ENCODE measurements around the gene DDHD1.

DDHD1 gene

DNA sequence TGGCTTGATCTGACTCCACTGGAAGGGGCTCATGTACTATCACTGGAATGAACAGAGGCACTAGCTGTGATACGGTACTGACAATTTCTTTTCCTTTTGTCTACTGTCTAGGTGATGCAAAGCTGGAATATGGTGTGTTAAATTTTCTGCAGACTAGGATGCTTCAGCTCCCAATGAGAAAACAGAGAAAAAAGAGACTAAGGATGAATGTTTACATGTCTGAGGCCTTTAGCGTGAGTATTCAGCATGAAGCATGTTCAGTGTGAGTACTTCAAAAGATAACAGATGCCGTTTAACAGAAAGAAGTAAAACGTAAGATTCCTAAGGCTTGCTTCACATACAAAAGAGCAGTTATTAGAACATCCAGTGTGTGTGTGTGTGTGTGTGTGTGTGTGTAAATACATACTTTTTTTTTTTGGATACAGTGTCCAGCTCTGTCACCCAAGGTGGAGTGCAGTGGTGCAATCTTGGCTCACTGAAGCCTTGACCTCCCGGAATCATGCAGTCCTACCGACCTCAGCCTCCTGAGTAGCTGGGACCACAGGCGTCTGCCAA lies 110.0 kb downstream of the DDHD1 start:
- DNase-seq (ENCODE audit: low read depth) = no peak
- no peak overlapping the region for H3K4me3 ChIP-seq (ENCODE audit: low read length)
- TF ChIP-seq, protein P1, sequence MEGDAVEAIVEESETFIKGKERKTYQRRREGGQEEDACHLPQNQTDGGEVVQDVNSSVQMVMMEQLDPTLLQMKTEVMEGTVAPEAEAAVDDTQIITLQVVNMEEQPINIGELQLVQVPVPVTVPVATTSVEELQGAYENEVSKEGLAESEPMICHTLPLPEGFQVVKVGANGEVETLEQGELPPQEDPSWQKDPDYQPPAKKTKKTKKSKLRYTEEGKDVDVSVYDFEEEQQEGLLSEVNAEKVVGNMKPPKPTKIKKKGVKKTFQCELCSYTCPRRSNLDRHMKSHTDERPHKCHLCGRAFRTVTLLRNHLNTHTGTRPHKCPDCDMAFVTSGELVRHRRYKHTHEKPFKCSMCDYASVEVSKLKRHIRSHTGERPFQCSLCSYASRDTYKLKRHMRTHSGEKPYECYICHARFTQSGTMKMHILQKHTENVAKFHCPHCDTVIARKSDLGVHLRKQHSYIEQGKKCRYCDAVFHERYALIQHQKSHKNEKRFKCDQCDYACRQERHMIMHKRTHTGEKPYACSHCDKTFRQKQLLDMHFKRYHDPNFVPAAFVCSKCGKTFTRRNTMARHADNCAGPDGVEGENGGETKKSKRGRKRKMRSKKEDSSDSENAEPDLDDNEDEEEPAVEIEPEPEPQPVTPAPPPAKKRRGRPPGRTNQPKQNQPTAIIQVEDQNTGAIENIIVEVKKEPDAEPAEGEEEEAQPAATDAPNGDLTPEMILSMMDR (IDR thresholded peaks at IDR 0.05; ENCODE audit: insufficient read depth, low read depth, low read length, missing control alignments) = no peak

DNA sequence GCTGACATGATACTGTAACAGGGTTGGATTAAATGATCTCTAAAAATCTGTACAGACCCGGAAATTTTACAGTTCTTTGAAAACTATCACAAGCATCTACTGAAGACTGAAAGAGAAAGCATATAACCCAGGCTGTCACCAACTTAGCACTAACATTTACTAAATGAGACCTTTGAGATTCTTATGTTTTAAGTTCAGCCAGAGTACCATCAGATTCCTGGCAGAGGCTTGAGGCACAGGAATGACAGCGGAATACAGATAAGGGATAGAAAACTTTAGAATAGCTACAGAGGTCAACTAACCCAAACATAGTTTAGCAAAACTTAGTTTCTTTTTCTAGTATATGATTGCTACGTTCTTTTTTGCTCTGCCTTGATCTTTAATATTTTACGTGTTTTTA lies 110.6 kb downstream of the DDHD1 start:
- DNase-seq (ENCODE audit: low read depth) = no peak
- TF ChIP-seq, protein P1 (IDR thresholded peaks at IDR 0.05; ENCODE audit: insufficient read depth, low read depth, low read length, missing control alignments) = no peak
- H3K4me3 ChIP-seq (ENCODE audit: low read length) = no peak overlapping the region

DNA sequence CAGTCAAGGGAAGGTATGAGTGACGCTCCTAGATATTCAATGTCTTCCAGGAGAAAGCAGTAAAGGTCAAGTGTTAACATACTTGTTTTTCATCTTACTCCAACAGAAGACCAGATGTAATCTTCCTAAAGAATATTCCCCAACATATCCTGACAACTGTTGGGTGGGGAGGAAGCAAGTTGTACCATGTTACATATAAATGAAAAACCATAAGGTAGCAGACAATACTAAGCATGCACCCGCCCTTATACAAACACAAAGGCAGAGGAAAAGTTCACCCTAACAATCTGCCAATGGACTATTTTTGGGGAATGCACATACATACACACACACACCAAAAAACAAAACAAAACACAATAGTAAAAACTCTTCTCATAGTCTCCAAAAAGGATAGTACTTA lies 112.1 kb downstream of the DDHD1 start:
- no peak for DNase-seq (ENCODE audit: low read depth)
- no peak overlapping the region for H3K4me3 ChIP-seq (ENCODE audit: low read length)

DNA sequence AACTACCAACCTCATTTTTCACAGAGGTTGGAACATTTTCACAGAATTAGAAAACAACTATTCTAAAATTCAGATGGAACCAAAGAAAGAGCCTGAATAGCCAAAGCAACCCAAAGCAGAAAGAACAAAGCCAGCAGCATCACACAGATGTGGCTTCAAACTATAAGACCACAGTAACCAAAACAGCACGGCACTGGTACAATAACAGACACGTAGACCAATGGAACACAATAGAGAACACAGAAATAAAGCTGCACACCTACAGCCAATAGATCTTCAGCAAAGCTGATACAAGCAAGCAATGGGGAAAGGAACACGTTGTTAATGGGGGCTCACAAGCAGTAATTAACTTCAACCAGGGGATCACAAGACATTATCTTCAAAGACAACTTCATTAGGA lies 114.5 kb downstream of the DDHD1 start:
- no peak overlapping the region for H3K4me3 ChIP-seq (ENCODE audit: low read length)
- no peak for DNase-seq (ENCODE audit: low read depth)
- TF ChIP-seq, protein P1 (IDR thresholded peaks at IDR 0.05; ENCODE audit: insufficient read depth, low read depth, low read length, missing control alignments) = no peak

More for the DNA sequence above, 112.1 kb downstream of the DDHD1 start:
- TF ChIP-seq, protein P1 (IDR thresholded peaks at IDR 0.05; ENCODE audit: insufficient read depth, low read depth, low read length, missing control alignments) = no peak

DNA sequence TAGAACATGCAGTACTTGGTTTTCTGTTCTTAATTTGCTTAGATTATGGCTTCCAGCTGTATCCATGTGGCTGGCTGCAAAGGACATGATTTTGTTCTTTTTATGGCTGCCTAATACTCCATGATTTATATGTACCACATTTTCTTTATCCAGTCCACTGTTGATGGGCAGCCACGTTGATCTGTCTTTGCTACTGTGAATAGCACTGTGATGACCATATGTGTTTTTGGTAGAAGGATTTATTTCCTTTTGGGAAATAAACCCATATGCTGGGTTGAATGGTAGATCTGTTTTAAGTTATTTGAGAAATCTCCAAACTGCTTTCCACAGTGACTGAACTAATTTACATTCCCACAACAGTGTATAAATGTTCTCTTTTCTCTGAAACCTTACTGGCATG lies 116.1 kb downstream of the DDHD1 start:
- DNase-seq (ENCODE audit: low read depth) = no peak
- no peak overlapping the region for H3K4me3 ChIP-seq (ENCODE audit: low read length)
- TF ChIP-seq, protein P1 (IDR thresholded peaks at IDR 0.05; ENCODE audit: insufficient read depth, low read depth, low read length, missing control alignments) = no peak

DNA sequence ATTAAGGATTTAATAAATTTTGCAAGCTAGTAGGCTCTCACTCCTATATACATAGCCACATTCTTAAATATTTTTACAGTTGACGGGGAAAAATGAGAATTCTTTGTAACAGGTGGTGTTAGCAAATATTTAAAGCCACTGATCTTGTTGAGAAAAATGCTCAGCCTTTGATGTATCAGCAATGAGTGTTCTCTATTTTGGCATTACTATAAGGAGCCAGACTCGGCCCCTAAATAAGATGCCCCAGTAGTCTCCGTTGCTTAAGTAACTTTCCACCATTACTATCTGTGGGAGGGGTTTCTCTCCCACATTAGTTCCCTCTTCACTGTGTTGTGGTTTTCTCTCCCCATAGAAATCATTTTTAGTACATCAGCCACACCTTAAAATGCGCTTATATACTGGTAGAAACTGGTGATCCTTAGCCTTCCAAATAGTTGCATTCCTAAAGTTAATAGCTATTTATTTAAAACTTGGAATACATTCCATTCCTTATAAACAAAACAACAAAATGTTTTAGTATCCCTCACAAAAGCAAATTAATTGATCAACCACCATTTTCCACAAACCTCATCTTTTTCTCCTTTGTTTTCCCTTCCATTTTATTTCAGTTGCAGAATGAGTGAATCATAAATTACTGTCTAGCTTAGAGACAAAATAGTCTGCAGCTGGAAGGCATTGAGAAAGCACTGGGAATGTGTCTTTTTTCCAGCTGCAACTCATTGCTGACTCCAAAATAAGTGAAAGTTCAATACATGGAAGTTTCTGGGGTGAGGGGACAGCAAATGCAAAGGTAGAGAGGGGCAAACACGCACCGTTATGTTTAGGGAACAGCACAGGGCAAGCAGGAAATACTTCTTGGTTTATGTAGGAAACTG lies 117.5 kb downstream of the DDHD1 start:
- TF ChIP-seq, protein P1 (IDR thresholded peaks at IDR 0.05; ENCODE audit: insufficient read depth, low read depth, low read length, missing control alignments) = no peak
- DNase-seq (ENCODE audit: low read depth) = no peak
- no peak overlapping the region for H3K4me3 ChIP-seq (ENCODE audit: low read length)
